ENCODE measurements around the gene GDF10. TPM values are rescaled to one million over a fixed set of nuclear protein-coding genes. Genes with fewer than 3 reads are reported as not detected.

The GDF10 gene
- total RNA-seq, 2 experiments from 2014 or later = 0.16 to 0.22 TPM

DNA sequence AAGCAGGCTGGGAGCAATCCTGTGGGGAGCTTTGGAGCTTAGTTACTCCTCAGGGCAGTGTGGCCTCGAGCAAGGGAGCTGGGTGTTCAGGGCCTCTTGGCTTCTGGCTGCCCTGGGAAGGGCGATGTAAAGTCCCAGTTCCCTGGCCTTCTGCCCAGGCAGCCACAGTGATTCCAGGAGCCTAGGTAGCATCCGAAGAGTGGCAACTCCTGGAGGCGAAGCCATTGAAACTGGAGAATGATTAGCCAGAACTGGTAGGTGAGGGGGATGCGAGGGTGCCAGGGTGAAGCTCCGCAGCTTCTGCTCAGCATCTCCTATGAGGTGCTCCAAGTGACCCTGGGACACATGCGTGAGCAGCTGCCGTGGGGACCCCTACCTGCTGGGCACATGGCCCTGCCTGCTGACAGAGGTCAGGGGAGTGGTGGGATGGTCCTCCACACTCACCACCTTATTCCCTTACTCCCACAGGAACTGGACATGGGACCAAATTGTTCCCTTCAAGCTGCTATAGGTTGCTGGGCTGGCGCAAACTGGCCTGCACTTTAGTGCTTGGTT lies 14.5 kb downstream of the GDF10 start:
- POLR2A ChIA-PET = no interaction called here
- no peak overlapping the region for H3K27ac ChIP-seq (ENCODE audit: low read depth in 1 of 2, low read length in 2 of 2)
- no peak overlapping the region for H3K4me3 Mint-ChIP-seq

GRCh38 chr10:47315421-47315820 lies 15.4 kb downstream of the GDF10 start:
- Histone ChIP-seq H3K27ac (ENCODE audit: low read depth in 1 of 2, low read length in 2 of 2) (no peak overlapping the region), H3K4me1 (ENCODE audit: insufficient read depth, low read length) (peaks cover 22% of the 10 kb centered on the region), H3K27me3 (ENCODE audit: control insufficient read depth in 1 of 2, insufficient read depth in 2 of 2, low read length in 2 of 2) (no peaks in the 10 kb centered on the region), H3K36me3 (ENCODE audit: insufficient read depth, low read length) (no peaks in the 10 kb centered on the region), H3K9me3 (ENCODE audit: control insufficient read depth in 1 of 2, insufficient read depth in 1 of 2, low read length in 2 of 2) (no peaks in the 10 kb centered on the region), H3K4me3 (ENCODE audit: low read length) (no peak overlapping the region)
- ATAC-seq (ENCODE audit: poor library complexity) (no peak), DNase-seq (no peak)
- Mint-ChIP-seq H3K36me3 (ENCODE audit: low read depth) (no peaks in the 10 kb centered on the region), H3K9me3 (no peaks in the 10 kb centered on the region), H3K27ac (no peak overlapping the region), H3K4me1 (ENCODE audit: low read depth) (peaks cover 18% of the 10 kb centered on the region), H3K4me3 (no peak overlapping the region), H3K27me3 (no peaks in the 10 kb centered on the region)
- ChIA-PET CTCF (no interaction called here), POLR2A (no interaction called here)
- intact Hi-C loops (cut with DNase I, micrococcal nuclease) = no loop called here
- TF ChIP-seq CTCF (IDR thresholded peaks at IDR 0.05) = no peak

More for the DNA sequence above, 14.5 kb downstream of the GDF10 start:
- no peaks in the 10 kb centered on the region for H3K36me3 ChIP-seq (ENCODE audit: insufficient read depth, low read length)
- no peak overlapping the region for H3K4me3 ChIP-seq (ENCODE audit: low read length)
- no peak overlapping the region for H3K27ac Mint-ChIP-seq
- peaks cover 20% of the 10 kb centered on the region for H3K4me1 Mint-ChIP-seq (ENCODE audit: low read depth)
- no peak for ATAC-seq (ENCODE audit: poor library complexity)
- H3K4me1 ChIP-seq (ENCODE audit: insufficient read depth, low read length) = peaks cover 31% of the 10 kb centered on the region
- no peaks in the 10 kb centered on the region for H3K27me3 Mint-ChIP-seq
- no peaks in the 10 kb centered on the region for H3K9me3 Mint-ChIP-seq
- CTCF ChIA-PET = interaction anchor here (4.4 kb wide), 1 partner anchor 266 kb away, joined by 76 read pairs; no protein-coding TSS in a partner anchor
- intact Hi-C loops (cut with DNase I, micrococcal nuclease) = no loop called here
- no peaks in the 10 kb centered on the region for H3K9me3 ChIP-seq (ENCODE audit: control insufficient read depth in 1 of 2, insufficient read depth in 1 of 2, low read length in 2 of 2)
- DNase-seq = no peak
- no peaks in the 10 kb centered on the region for H3K27me3 ChIP-seq (ENCODE audit: control insufficient read depth in 1 of 2, insufficient read depth in 2 of 2, low read length in 2 of 2)
- TF ChIP-seq CTCF (IDR thresholded peaks at IDR 0.05) = no peak
- no peaks in the 10 kb centered on the region for H3K36me3 Mint-ChIP-seq (ENCODE audit: low read depth)

- Histone ChIP-seq H3K27me3 (ENCODE audit: control insufficient read depth in 1 of 2, insufficient read depth in 2 of 2, low read length in 2 of 2) (no peaks in the 10 kb centered on the region), H3K4me1 (ENCODE audit: insufficient read depth, low read length) (peaks cover 14% of the 10 kb centered on the region), H3K27ac (ENCODE audit: low read depth in 1 of 2, low read length in 2 of 2) (no peak overlapping the region), H3K36me3 (ENCODE audit: insufficient read depth, low read length) (no peaks in the 10 kb centered on the region), H3K9me3 (ENCODE audit: control insufficient read depth in 1 of 2, insufficient read depth in 1 of 2, low read length in 2 of 2) (no peaks in the 10 kb centered on the region), H3K4me3 (ENCODE audit: low read length) (no peak overlapping the region)
- ChIA-PET POLR2A (no interaction called here), CTCF (no interaction called here)
- no peak overlapping the region for H3K4me3 Mint-ChIP-seq
- intact Hi-C loops (cut with DNase I, micrococcal nuclease) = no loop called here
- H3K27ac Mint-ChIP-seq = no peak overlapping the region
- ATAC-seq (ENCODE audit: poor library complexity) (no peak), DNase-seq (no peak)
- peaks cover 11% of the 10 kb centered on the region for H3K4me1 Mint-ChIP-seq (ENCODE audit: low read depth)
- H3K27me3 Mint-ChIP-seq = no peaks in the 10 kb centered on the region
- no peaks in the 10 kb centered on the region for H3K9me3 Mint-ChIP-seq
- TF ChIP-seq CTCF (IDR thresholded peaks at IDR 0.05) = no peak
- no peaks in the 10 kb centered on the region for H3K36me3 Mint-ChIP-seq (ENCODE audit: low read depth)
Observed at GRCh38 chr10:47316131-47316530, 16.1 kb downstream of the GDF10 start.
